Measurements from ENCODE around the gene CHST15. TPM values are rescaled to one million over a fixed set of nuclear protein-coding genes. Genes with fewer than 3 reads are reported as not detected.

CHST15 gene
- total RNA-seq, 2 donors from 2014 or later, result 7.5 to 14.9 TPM

DNA sequence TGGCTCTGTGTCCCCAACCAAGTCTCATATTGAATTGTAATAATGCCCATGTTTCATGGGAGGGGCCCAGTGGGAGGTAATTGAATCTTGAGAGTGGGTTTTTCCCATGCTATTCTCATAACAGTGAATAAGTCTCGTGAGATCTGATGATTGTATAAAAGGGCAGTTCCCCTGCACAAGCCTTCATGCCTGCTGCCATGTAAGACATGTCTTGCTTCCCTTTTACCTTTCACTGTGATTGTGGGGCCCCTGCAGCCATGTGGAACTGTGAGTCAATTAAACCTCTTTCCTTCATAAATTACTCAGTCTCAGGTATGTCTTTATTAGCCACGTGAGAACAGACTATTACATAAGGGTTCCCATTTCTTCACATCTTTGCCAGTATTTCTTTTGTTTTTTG, 104.7 kb downstream of the CHST15 start:
- DNase-seq, result no peak
- Histone ChIP-seq H3K9ac (ENCODE audit: extremely low read depth, low read length, poor library complexity, severe bottlenecking) (no peak overlapping the region), H3K9me3 (ENCODE audit: control insufficient read depth, low read length) (no peaks in the 10 kb centered on the region), H3K27ac (ENCODE audit: low read depth, low read length) (no peak overlapping the region), H3K27me3 (ENCODE audit: control insufficient read depth, insufficient read depth, low read length, poor library complexity, severe bottlenecking) (peaks cover 49% of the 10 kb centered on the region), H3K4me3 (ENCODE audit: low read length) (no peak overlapping the region), H3K36me3 (ENCODE audit: control insufficient read depth, insufficient read depth, low read length) (no peaks in the 10 kb centered on the region), H3K4me1 (ENCODE audit: control insufficient read depth, insufficient read depth, low read length) (no peaks in the 10 kb centered on the region)
- H3K27ac Mint-ChIP-seq, result no peak overlapping the region
- peaks cover 11% of the 10 kb centered on the region for H3K9me3 Mint-ChIP-seq
- WGBS, 2 experiments (ENCODE audit: insufficient coverage in 1 of 2, insufficient read length in 1 of 2), result 93 to 100% methylated on average over 1 to 2 of the region's 2 CpGs
- H3K27me3 Mint-ChIP-seq (ENCODE audit: insufficient read depth), result peaks cover 59% of the 10 kb centered on the region
- no peaks in the 10 kb centered on the region for H3K4me1 Mint-ChIP-seq
- H3K4me3 Mint-ChIP-seq, result no peak overlapping the region
- H3K36me3 Mint-ChIP-seq (ENCODE audit: low read depth), result no peaks in the 10 kb centered on the region
- no peak for TF ChIP-seq CTCF (conservative IDR thresholded peaks at IDR 0.05)

DNA sequence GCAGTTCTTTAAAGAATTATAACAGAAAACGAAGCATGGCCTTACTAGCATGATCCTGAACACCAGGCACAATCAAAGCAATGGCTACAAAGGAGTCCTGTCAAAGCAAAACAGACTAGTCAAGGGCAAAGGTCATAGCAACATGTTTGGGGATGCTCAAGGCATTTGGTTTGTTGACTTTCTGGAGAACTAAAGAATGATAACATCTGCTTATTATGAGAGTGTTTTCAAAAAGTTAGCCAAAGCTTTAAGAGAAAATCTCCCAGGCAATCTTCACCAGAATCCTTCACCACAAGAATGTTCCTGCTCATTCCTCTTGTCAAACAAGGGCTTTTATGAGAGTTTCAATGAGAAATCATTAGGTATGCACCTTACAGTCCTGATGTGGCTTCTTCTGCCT, 106.7 kb downstream of the CHST15 start:
- WGBS, 2 experiments (ENCODE audit: insufficient coverage in 1 of 2, insufficient read length in 1 of 2), result 57 to 63% methylated on average over 1 of the region's 1 CpG
- H3K4me3 ChIP-seq (ENCODE audit: low read length), result no peak overlapping the region
- H3K27ac ChIP-seq (ENCODE audit: low read depth, low read length), result no peak overlapping the region
- no peaks in the 10 kb centered on the region for H3K36me3 Mint-ChIP-seq (ENCODE audit: low read depth)
- H3K4me1 Mint-ChIP-seq, result no peaks in the 10 kb centered on the region
- no peaks in the 10 kb centered on the region for H3K9me3 ChIP-seq (ENCODE audit: control insufficient read depth, low read length)
- peaks cover 18% of the 10 kb centered on the region for H3K9me3 Mint-ChIP-seq
- no peak for DNase-seq
- H3K4me1 ChIP-seq (ENCODE audit: control insufficient read depth, insufficient read depth, low read length), result no peaks in the 10 kb centered on the region
- peaks cover 50% of the 10 kb centered on the region for H3K27me3 Mint-ChIP-seq (ENCODE audit: insufficient read depth)
- no peak overlapping the region for H3K27ac Mint-ChIP-seq
- no peak for TF ChIP-seq CTCF (conservative IDR thresholded peaks at IDR 0.05)
- no peak overlapping the region for H3K9ac ChIP-seq (ENCODE audit: extremely low read depth, low read length, poor library complexity, severe bottlenecking)
- peaks cover 34% of the 10 kb centered on the region for H3K27me3 ChIP-seq (ENCODE audit: control insufficient read depth, insufficient read depth, low read length, poor library complexity, severe bottlenecking)
- H3K36me3 ChIP-seq (ENCODE audit: control insufficient read depth, insufficient read depth, low read length), result no peaks in the 10 kb centered on the region
- H3K4me3 Mint-ChIP-seq, result no peak overlapping the region

GRCh38 chr10:123974406-123974805, 119.0 kb downstream of the CHST15 start:
- no peak for DNase-seq
- H3K4me3 Mint-ChIP-seq, result no peak overlapping the region
- Histone ChIP-seq H3K36me3 (ENCODE audit: control insufficient read depth, insufficient read depth, low read length) (no peaks in the 10 kb centered on the region), H3K9me3 (ENCODE audit: control insufficient read depth, low read length) (no peaks in the 10 kb centered on the region), H3K4me3 (ENCODE audit: low read length) (no peak overlapping the region), H3K27ac (ENCODE audit: low read depth, low read length) (no peak overlapping the region), H3K27me3 (ENCODE audit: control insufficient read depth, insufficient read depth, low read length, poor library complexity, severe bottlenecking) (peaks cover 49% of the 10 kb centered on the region), H3K9ac (ENCODE audit: extremely low read depth, low read length, poor library complexity, severe bottlenecking) (no peak overlapping the region), H3K4me1 (ENCODE audit: control insufficient read depth, insufficient read depth, low read length) (no peaks in the 10 kb centered on the region)
- H3K27ac Mint-ChIP-seq, result no peak overlapping the region
- no peaks in the 10 kb centered on the region for H3K36me3 Mint-ChIP-seq (ENCODE audit: low read depth)
- peaks cover 3% of the 10 kb centered on the region for H3K4me1 Mint-ChIP-seq
- H3K27me3 Mint-ChIP-seq (ENCODE audit: insufficient read depth), result peaks cover 68% of the 10 kb centered on the region
- WGBS, 2 experiments (ENCODE audit: insufficient coverage in 1 of 2, insufficient read length in 1 of 2), result 83 to 88% methylated on average over 3 to 4 of the region's 4 CpGs
- TF ChIP-seq CTCF (conservative IDR thresholded peaks at IDR 0.05), result no peak
- H3K9me3 Mint-ChIP-seq, result no peaks in the 10 kb centered on the region
